Activated naive CD4-positive, alpha-beta T cell treated with anti-CD3 and anti-CD28 coated beads, Interleukin-2, amount 50 U/mL, for 16 hours (primary cell): ENCODE results near the gene RTEL1.
"Not testable (repeated sequence)": the region's sequence is repeated elsewhere in the genome, so short reads cannot be mapped to it uniquely, and the experiment has no call there.

ENCODE experiments used
- DNase-seq: peaks from one replicate; pipeline ENCODE4 v3.0.0-alpha.2; 2020

RTEL1 gene

GRCh38 chr20:63657937-63658748 lies at the start of gene RTEL1:
TSS of gene RTEL1 (plus strand) at chr20:63658312. CDS start at chr20:63659403, 1,091 bp downstream.
- DNase-seq: peak; percentile 87

- DNase-seq: no peak
These were observed 47.3 kb upstream of the RTEL1 start for GRCh38 chr20:63610581-63611435.

- no peak for DNase-seq
These were observed 46.5 kb upstream of the RTEL1 start for GRCh38 chr20:63611646-63612045.

GRCh38 chr20:63612276-63612931 lies 45.7 kb upstream of the RTEL1 start:
- no peak for DNase-seq

GRCh38 chr20:63613863-63614594 lies 44.1 kb upstream of the RTEL1 start:
- DNase-seq: not testable (repeated sequence)

GRCh38 chr20:63617092-63617875 lies 40.8 kb upstream of the RTEL1 start:
- DNase-seq: no peak

- no peak for DNase-seq
These were observed 40.2 kb upstream of the RTEL1 start for GRCh38 chr20:63617876-63618265.

GRCh38 chr20:63618291-63618980 lies 39.7 kb upstream of the RTEL1 start:
- DNase-seq: no peak

- no peak for DNase-seq
These were observed 39.0 kb upstream of the RTEL1 start for GRCh38 chr20:63619086-63619485.

- no peak for DNase-seq
These were observed 38.6 kb upstream of the RTEL1 start for GRCh38 chr20:63619505-63619904.

- no peak for DNase-seq
These were observed 37.1 kb upstream of the RTEL1 start for GRCh38 chr20:63620991-63621390.

GRCh38 chr20:63622096-63622495 lies 36.0 kb upstream of the RTEL1 start:
- DNase-seq: no peak

- no peak for DNase-seq
These were observed 35.4 kb upstream of the RTEL1 start for GRCh38 chr20:63622732-63623131.

GRCh38 chr20:63624486-63624885 lies 33.6 kb upstream of the RTEL1 start:
- DNase-seq: no peak

- peak; percentile 37 for DNase-seq
These were observed 32.2 kb upstream of the RTEL1 start for GRCh38 chr20:63625771-63626423.

- DNase-seq: peak; percentile 78
These were observed 31.5 kb upstream of the RTEL1 start, which contains the start of gene GMEB2 for GRCh38 chr20:63626424-63627128. TSS of gene GMEB2 (minus strand) at chr20:63627101. CDS start at chr20:63619397, 7,704 bp downstream.

GRCh38 chr20:63627129-63627750 lies 30.9 kb upstream of the RTEL1 start:
- DNase-seq: peak; percentile 93

- no peak for DNase-seq
These were observed 30.3 kb upstream of the RTEL1 start for GRCh38 chr20:63627751-63628245.
